Prostate gland (tissue), 2 donors: ENCODE measurements around the gene CCDC80. TPM values are rescaled to one million over a fixed set of nuclear protein-coding genes. Genes with fewer than 3 reads are reported as not detected.
"Not testable (repeated sequence)": the region's sequence is repeated elsewhere in the genome, so short reads cannot be mapped to it uniquely, and the experiment has no call there.

ENCODE experiments used
- DNase-seq: peaks from one replicate; pipeline ENCODE4 v3.0.0-alpha.2; 2019; ENCODE audit warnings: low spot score
- H3K27ac ChIP-seq, 2 donors: fragments of 200-600 bp; sonication (generic); 2 replicates each; pipeline ENCODE4 v1.5.1; 2017 to 2019
- H3K27me3 ChIP-seq: fragments of 200-600 bp; sonication (generic); replicated peaks from 2 replicates; pipeline ENCODE4 v1.5.1; 2019; ENCODE audit not compliant: insufficient read depth
- H3K36me3 ChIP-seq, 2 donors: fragments of 200-600 bp; sonication (generic); 1 replicate in 1 of 2; 2 replicates in 1 of 2; pipeline versions ENCODE4 v1.5.1 to v1.8.1; 2017 to 2019
- H3K4me1 ChIP-seq: fragments of 200-600 bp; sonication (generic); replicated peaks from 2 replicates; pipeline ENCODE4 v1.5.1; 2019
- H3K4me3 ChIP-seq, 2 donors: fragments of 200-600 bp; sonication (generic); 2 replicates each; pipeline ENCODE4 v1.5.1; 2017 to 2019
- H3K9me3 ChIP-seq: fragments of 200-600 bp; sonication (generic); 2 replicates; pipeline ENCODE4 v1.5.1; 2017
- CTCF ChIP-seq, 4 experiments: fragments of 200-600 bp in 2 of 4; fragments of 450-650 bp in 2 of 4; sonication (generic) in 2 of 4; IDR thresholded peaks; 1 replicate in 3 of 4; 2 replicates in 1 of 4; pipeline ENCODE4 v1.5.1; 2016 to 2019; ENCODE audit warnings: antibody characterized with exemption in 4 of 4, mild to moderate bottlenecking in 2 of 4, moderate library complexity in 2 of 4
- POLR2A ChIP-seq: fragments of 450-650 bp; IDR thresholded peaks from one replicate; pipeline ENCODE4 v1.6.1; 2016; ENCODE audit warnings: antibody characterized with exemption, mild to moderate bottlenecking
- POLR2AphosphoS5 ChIP-seq: sonication (generic); formaldehyde crosslinking; IDR thresholded peaks from one replicate; pipeline ENCODE4 v1.6.1; 2017; ENCODE audit warnings: antibody characterized with exemption
- WGBS: methylation state at CpG from one replicate; pipeline ENCODE4 v1.1.5; 2018; 5-methylcytosine and 5-hydroxymethylcytosine counted together
- intact Hi-C: fragments of 100-400 bp; cut with DNase I; formaldehyde crosslinking; loops from one replicate; pipeline ENCODE4 v1.14.2; 2022
- total RNA-seq, 2 donors: library from RNA; depleted of rRNA; stranded (reverse); fragments of >200 nt; gene quantifications; one replicate each; pipeline ENCODE4 v1.1.0, GENCODE V29; 2016

The CCDC80 gene
- total RNA-seq, 2 donors from 2014 or later, result 2.7 to 18.4 TPM

GRCh38 chr3:112579232-112579631 lies 61.7 kb downstream of the CCDC80 start:
- no peaks in the 10 kb centered on the region for H3K4me1 ChIP-seq
- TF ChIP-seq POLR2A, result no peak
- no peak for TF ChIP-seq CTCF (IDR thresholded peaks at IDR 0.05)
- TF ChIP-seq POLR2AphosphoS5, result no peak
- WGBS, result 95% methylated on average over 3 of the region's 3 CpGs
- H3K27me3 ChIP-seq, result no peaks in the 10 kb centered on the region
- H3K36me3 ChIP-seq, result no peaks in the 10 kb centered on the region
- DNase-seq, result no peak
- H3K27ac ChIP-seq, result no peak overlapping the region
- intact Hi-C loops, result no loop called here
- H3K9me3 ChIP-seq, result no peaks in the 10 kb centered on the region
- no peak overlapping the region for H3K4me3 ChIP-seq

- DNase-seq, result no peak
- intact Hi-C loops, result no loop called here
- H3K9me3 ChIP-seq, result no peaks in the 10 kb centered on the region
- H3K36me3 ChIP-seq, result no peaks in the 10 kb centered on the region
- TF ChIP-seq CTCF (IDR thresholded peaks at IDR 0.05) (no peak), POLR2A (no peak), POLR2AphosphoS5 (no peak)
- no peak overlapping the region for H3K4me3 ChIP-seq
- H3K27me3 ChIP-seq, result no peaks in the 10 kb centered on the region
- H3K27ac ChIP-seq, result no peak overlapping the region
- H3K4me1 ChIP-seq, result no peaks in the 10 kb centered on the region
- 84% methylated on average over 1 of the region's 1 CpG for WGBS
Observed at GRCh38 chr3:112572701-112573100, 68.2 kb downstream of the CCDC80 start.

- H3K36me3 ChIP-seq, result no peaks in the 10 kb centered on the region
Observed at GRCh38 chr3:112569265-112569664, 71.7 kb downstream of the CCDC80 start.

GRCh38 chr3:112568642-112569041 lies 72.3 kb downstream of the CCDC80 start:
- Histone ChIP-seq H3K9me3 (no peaks in the 10 kb centered on the region), H3K4me3 (no peak overlapping the region), H3K27ac (peak overlapping the region in 1 of 2 donors; percentile 30), H3K4me1 (no peaks in the 10 kb centered on the region), H3K36me3 (no peaks in the 10 kb centered on the region), H3K27me3 (no peaks in the 10 kb centered on the region)
- TF ChIP-seq CTCF (IDR thresholded peaks at IDR 0.05), result no peak
- TF ChIP-seq POLR2AphosphoS5, result no peak
- no peak for TF ChIP-seq POLR2A
- no peak for DNase-seq
- intact Hi-C loops, result no loop called here
- 82% methylated on average over 2 of the region's 2 CpGs for WGBS

More at GRCh38 chr3:112569265-112569664, 71.7 kb downstream of the CCDC80 start:
- Histone ChIP-seq H3K27ac (peak overlapping the region in 1 of 2 donors; percentile 30), H3K9me3 (no peaks in the 10 kb centered on the region), H3K4me3 (no peak overlapping the region), H3K27me3 (no peaks in the 10 kb centered on the region), H3K4me1 (no peaks in the 10 kb centered on the region)
- WGBS, result 48% methylated on average over 1 of the region's 1 CpG
- intact Hi-C loops, result no loop called here
- DNase-seq, result no peak
- TF ChIP-seq POLR2AphosphoS5, result no peak
- TF ChIP-seq CTCF (IDR thresholded peaks at IDR 0.05), result no peak
- no peak for TF ChIP-seq POLR2A

- Histone ChIP-seq H3K4me1 (no peaks in the 10 kb centered on the region), H3K9me3 (no peaks in the 10 kb centered on the region), H3K4me3 (no peak overlapping the region), H3K27me3 (no peaks in the 10 kb centered on the region), H3K27ac (no peak overlapping the region), H3K36me3 (no peaks in the 10 kb centered on the region)
- intact Hi-C loops, result loop anchor here (5.0 kb wide), 1 partner anchor 72 kb away; no protein-coding TSS in a partner anchor
- DNase-seq, result no peak
- no peak for TF ChIP-seq CTCF (IDR thresholded peaks at IDR 0.05)
- no peak for TF ChIP-seq POLR2A
- no peak for TF ChIP-seq POLR2AphosphoS5
Observed at GRCh38 chr3:112564940-112565305, 76.0 kb downstream of the CCDC80 start.

GRCh38 chr3:112564247-112564939 lies 76.5 kb downstream of the CCDC80 start:
- not testable (repeated sequence) for DNase-seq, H3K4me3 ChIP-seq, H3K36me3 ChIP-seq, H3K27ac ChIP-seq, H3K27me3 ChIP-seq, H3K4me1 ChIP-seq, H3K9me3 ChIP-seq
- intact Hi-C loops, result loop anchor here (5.0 kb wide), 1 partner anchor 73 kb away; no protein-coding TSS in a partner anchor
- 74% methylated on average over 15 of the region's 15 CpGs for WGBS
